ENCODE measurements around the gene C2CD4B. TPM values are rescaled to one million over a fixed set of nuclear protein-coding genes. Genes with fewer than 3 reads are reported as not detected.

C2CD4B gene
- total RNA-seq, 2 donors from 2014 or later, result 3.9 to 5.9 TPM

GRCh38 chr15:62141643-62142588, 23.2 kb downstream of the C2CD4B start:
- Histone ChIP-seq H3K4me3 (no peak overlapping the region), H3K27me3 (no peaks in the 10 kb centered on the region), H3K27ac (no peak overlapping the region), H3K9me3 (no peaks in the 10 kb centered on the region), H3K36me3 (no peaks in the 10 kb centered on the region), H3K4me1 (no peaks in the 10 kb centered on the region)
- TF ChIP-seq CTCF (IDR thresholded peaks at IDR 0.05), result no peak
- DNase-seq (ENCODE audit: low spot score), result no peak

GRCh38 chr15:62141200-62141599, 23.9 kb downstream of the C2CD4B start:
- Histone ChIP-seq H3K27me3 (no peaks in the 10 kb centered on the region), H3K4me3 (no peak overlapping the region), H3K9me3 (no peaks in the 10 kb centered on the region), H3K36me3 (no peaks in the 10 kb centered on the region), H3K4me1 (no peaks in the 10 kb centered on the region), H3K27ac (no peak overlapping the region)
- no peak for DNase-seq (ENCODE audit: low spot score)
- TF ChIP-seq CTCF (IDR thresholded peaks at IDR 0.05), result no peak

GRCh38 chr15:62138124-62138523, 27.0 kb downstream of the C2CD4B start:
- Histone ChIP-seq H3K9me3 (no peaks in the 10 kb centered on the region), H3K27ac (no peak overlapping the region), H3K36me3 (no peaks in the 10 kb centered on the region), H3K4me3 (no peak overlapping the region), H3K4me1 (no peaks in the 10 kb centered on the region), H3K27me3 (no peaks in the 10 kb centered on the region)
- TF ChIP-seq CTCF (IDR thresholded peaks at IDR 0.05), result no peak
- DNase-seq (ENCODE audit: low spot score), result no peak

- TF ChIP-seq CTCF (IDR thresholded peaks at IDR 0.05), result no peak
- no peaks in the 10 kb centered on the region for H3K27me3 ChIP-seq
- H3K9me3 ChIP-seq, result no peaks in the 10 kb centered on the region
- no peak overlapping the region for H3K27ac ChIP-seq
- H3K4me3 ChIP-seq, result no peak overlapping the region
- no peaks in the 10 kb centered on the region for H3K36me3 ChIP-seq
- no peaks in the 10 kb centered on the region for H3K4me1 ChIP-seq
- no peak for DNase-seq (ENCODE audit: low spot score)
Observed at GRCh38 chr15:62136911-62137865, 27.9 kb downstream of the C2CD4B start.

GRCh38 chr15:62135532-62136134, 29.5 kb downstream of the C2CD4B start:
- Histone ChIP-seq H3K4me3 (no peak overlapping the region), H3K9me3 (no peaks in the 10 kb centered on the region), H3K36me3 (no peaks in the 10 kb centered on the region), H3K4me1 (no peaks in the 10 kb centered on the region), H3K27me3 (no peaks in the 10 kb centered on the region), H3K27ac (no peak overlapping the region)
- no peak for TF ChIP-seq CTCF (IDR thresholded peaks at IDR 0.05)
- no peak for DNase-seq (ENCODE audit: low spot score)
